AG08395 (cell line): ENCODE data around the gene BCLAF3.

Source experiments
- DNase-seq: peaks from one replicate; pipeline ENCODE4 v3.0.0; 2012; ENCODE audit warnings: mixed read lengths, low spot score

BCLAF3 gene

DNA sequence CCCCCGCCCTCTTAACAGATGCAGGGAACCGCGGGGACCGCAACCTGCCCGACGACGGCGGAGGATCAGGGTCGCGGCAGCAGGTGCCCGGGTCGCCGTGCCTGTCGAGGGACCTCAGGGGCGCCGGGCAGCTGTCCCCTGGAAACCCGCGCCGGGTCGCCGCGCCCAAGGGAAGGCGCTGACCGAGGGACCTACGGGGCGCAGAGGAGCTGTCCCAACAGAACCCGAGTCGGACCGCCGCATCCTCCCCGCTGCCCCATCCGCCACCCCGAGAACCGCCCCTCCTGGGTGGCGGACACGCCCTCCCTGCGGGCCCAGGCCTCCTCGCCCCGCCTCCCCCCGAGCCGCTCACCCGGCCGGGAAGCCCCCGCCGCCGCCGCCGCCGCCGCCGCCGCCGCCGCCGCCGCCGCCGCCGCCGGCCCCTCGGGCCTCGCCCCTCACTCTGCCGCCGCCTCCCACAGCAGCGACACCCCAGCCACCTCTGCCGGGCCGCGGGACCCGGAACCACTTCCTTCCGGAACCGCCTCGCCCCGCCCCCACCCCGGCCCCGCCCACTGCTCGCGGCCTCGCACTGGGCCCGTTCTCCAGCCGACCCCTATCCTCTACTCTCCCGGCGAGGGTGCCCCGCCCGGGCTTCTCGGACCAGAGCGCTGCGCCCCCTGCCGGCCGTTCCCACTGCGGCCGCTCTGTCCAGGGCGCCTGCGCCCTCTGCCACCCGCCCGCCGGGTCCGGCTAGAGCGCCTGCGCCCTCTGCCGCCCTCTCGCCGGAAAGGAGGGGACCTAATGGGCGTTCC lies at the start of gene BCLAF3:
BCLAF3 (minus strand) TSS at position 506 of the 794 bp plus-strand sequence. CDS start 20,797 bp downstream, outside the sequence.
- DNase-seq, result peak; percentile 95

DNA sequence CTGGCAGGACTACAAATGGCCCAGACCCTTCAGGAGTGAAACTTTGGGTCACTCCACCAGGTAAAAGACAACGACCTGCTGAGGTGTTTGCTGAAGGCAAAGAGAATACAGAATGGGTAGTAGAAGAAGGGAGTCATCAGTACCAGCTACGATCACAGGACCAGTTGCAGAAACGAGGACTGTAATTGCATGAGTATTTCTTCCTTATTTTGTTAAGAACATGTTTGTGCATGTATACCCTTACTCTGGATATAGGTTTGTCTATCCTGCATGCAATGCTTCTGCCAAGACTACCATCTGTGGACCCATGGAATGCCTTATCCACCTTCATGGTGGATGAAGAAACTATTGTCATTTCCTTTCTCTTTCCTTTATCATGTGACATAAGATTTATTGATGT lies 48.1 kb upstream of the BCLAF3 start:
- DNase-seq, result no peak

DNA sequence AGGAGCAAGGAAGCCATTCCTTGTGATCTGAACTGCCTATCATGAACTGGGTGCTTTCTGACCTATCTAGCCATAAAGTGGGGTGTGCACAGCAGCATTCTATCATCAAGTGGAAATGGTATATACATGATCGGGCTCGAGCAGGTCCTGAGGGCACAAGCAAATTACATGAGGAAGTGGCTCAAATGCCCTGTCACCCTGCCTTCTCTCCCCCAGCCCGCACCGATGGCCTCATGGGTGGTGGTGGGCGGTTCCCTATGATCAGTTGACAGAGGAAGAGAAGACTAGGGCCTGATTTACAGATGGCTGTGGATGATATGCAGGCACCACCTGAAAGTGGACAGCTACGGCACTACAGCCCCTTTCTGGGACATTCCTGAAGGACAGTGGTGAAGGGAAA lies 46.3 kb upstream of the BCLAF3 start:
- DNase-seq, result no peak

DNA sequence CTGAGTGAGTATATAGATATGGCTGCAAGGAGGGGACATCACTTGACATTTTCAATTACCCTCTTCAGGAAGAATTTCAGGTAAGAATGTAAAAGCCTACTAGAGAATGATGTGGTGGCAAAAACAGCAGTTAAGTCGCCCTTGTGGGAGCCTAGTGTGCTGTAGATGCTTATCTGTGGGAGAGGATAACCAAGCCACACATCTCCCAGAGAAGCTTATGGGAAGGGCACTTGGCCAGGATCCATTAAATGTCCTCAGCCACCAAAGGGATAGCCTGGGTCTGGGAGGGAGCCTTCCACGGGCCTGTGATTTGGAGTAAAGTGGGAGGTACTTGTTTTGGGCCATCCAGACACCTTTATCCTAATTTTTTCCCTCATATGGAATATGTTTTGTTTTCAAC lies 41.3 kb upstream of the BCLAF3 start:
- no peak for DNase-seq

DNA sequence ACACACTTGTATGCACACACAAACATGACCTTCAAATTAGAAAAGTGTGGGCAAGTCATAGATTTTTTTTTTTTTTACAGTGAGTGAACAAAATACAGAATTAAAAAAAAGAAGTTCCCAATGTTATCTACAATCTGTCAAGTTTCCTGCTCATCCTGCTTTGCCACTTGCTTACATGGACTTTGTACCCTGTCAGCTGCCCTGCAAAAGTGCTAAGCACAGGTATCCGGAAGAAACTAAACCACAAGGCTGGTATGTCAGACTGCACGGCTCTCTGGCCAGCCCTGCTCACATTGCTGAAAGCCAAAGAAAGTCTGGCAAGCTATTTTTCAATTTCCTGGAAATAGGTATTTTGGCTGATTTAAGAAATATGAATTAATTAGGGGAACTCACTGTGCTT lies 38.9 kb upstream of the BCLAF3 start:
- DNase-seq, result no peak

DNA sequence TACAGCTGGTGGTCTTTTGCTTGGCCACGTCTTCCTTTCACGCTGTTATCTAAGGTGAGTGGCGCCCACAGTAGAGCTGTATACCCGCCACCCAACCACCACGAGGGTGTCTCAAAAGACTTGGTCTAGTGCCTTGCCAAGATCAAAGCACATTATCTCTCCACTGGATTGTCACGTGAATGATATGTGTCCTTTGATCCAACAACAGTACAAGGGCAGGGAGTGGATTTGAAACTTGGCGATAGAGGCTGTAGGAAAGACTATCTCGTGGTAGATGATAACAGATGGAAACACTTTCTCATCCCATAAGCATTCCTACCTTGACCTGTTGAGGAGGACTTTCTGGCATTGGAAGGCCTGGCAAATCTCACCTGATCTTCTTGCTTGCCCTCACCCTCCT lies 37.7 kb upstream of the BCLAF3 start:
- no peak for DNase-seq

DNA sequence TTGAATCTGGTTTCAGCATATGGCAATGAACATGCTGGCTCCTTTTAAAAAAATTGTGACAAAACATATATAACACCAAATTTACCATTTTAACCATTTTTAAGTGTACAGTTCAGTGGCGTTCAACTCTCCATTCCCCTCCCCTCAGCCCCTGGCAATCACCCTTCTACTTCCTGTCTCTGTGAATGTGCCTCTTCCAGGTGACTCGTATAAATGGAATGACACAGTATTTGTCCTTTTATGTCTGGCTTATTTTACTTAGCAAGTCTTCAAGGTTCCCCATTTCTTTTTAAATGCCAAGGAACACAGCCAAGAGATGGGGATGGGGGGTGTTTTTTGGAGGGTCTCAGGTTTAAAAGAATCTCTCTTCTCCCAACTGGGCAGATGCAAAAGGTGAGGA lies 35.4 kb upstream of the BCLAF3 start:
- DNase-seq, result no peak

DNA sequence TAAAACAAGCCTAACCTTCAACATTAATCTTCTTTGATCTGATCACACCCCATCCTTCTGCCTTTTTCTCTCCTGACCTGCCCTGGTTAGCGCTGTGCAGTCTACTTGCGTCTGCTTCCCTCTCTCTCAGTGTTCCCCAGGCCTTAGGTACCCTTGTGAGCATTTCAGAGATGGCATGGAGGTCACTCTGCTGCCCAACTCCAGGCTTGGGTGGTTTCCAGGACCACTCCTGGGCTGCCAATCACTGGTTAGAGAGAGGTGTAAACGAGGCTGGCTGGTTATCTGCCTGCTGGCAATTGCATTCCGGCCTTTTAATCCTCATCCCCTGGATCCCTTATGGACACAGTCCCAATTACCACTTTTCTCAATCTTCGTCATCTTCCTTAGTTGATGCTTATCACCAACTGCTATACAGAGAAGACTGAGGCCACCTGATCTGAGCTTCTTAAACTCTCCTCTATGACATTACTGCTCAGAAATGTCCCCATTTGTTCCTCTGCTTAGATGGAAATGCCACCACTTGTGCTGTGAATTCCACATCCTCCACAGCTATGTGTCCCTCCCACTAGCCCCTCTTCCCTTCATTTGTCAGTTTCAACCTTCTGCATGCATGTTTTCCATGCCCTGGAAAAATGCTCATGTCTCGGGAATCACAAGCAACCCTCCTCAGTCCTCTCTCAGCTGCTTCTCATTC lies 29.0 kb upstream of the BCLAF3 start:
- DNase-seq, result no peak

DNA sequence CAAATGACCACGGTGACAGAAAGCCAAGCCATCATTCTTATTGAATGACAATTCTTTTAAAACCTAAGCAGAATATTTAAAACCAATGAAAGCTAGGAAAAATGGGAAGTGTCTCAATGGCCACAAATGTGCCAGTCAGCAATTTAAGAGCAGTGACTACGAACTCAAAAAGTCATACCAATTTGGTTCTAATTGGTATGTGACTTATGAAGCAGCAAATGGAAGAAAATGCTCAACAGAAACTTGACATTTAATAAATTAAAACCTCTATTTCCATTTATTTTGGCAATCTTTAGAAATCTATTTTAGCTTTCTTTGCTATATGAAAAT lies 25.7 kb upstream of the BCLAF3 start:
- no peak for DNase-seq

DNA sequence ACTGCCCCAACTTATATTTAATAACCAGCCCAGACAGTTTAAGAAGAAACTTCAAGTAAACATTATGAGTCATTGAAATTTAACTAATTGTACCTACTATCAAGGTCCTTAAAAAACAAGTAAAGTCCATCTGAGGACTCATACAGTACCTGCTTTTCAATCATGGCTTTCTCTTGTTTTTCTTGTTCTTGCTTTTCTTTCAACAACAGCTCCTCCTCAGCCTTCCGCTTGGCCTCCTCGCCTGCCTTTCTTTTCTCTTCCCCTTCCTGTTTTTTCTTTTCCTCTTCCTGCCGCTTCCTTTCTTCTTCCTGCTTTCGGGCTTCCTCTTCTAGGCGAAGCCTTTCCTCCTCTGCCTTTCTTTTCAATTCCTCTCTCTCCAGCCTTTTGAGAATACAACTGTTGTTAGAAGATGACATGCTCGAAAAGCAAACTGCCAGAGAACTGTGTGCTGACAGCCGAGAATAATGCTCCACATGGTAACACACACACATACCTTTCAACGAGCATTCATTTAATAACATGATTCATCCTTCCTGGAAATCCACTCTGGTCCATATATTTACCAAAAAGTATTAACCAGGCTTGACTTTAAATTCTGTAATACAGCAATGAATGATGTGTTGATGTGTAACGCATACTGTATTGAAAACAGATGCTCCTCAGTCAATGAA lies 25.2 kb upstream of the BCLAF3 start:
- DNase-seq, result peak; percentile 38

DNA sequence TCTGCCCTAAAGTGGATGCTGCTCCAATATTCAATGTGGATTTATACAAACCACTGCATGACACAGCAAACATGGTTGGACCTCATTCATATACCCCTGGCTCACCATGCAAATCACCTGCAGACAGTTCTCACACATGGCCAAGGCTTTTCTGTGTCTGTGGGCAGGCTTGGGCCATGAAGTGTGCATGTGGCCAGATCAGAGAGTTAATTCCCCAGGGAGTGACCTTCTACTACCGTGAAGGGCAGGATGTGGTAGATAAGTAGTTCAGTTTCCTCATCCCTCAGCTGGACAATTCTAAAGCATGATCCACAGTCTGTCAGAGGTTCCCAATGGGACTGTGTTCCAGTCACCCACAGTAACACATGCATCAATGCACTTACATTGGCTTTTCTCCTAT lies 24.6 kb upstream of the BCLAF3 start:
- DNase-seq, result no peak

DNA sequence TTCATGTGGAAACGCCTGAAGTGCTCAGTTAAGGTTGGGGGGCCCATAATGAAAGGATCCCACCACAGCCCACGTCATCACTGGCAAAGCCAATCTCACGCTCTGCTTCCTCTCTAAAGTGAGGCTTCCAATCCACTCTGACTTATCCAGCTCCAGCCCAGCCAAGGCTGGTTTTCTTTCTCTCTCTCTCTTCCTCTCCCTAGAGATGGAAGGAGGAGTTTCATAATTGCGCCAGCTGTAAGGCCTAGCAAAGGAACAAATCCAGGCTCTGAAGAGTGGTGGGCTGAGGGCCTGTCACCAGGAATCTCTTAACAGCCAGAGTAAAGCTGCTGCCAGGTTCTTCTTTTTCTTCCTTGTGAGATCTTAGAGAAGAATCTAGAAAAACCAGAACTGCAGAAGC lies 20.7 kb upstream of the BCLAF3 start:
- DNase-seq, result no peak

DNA sequence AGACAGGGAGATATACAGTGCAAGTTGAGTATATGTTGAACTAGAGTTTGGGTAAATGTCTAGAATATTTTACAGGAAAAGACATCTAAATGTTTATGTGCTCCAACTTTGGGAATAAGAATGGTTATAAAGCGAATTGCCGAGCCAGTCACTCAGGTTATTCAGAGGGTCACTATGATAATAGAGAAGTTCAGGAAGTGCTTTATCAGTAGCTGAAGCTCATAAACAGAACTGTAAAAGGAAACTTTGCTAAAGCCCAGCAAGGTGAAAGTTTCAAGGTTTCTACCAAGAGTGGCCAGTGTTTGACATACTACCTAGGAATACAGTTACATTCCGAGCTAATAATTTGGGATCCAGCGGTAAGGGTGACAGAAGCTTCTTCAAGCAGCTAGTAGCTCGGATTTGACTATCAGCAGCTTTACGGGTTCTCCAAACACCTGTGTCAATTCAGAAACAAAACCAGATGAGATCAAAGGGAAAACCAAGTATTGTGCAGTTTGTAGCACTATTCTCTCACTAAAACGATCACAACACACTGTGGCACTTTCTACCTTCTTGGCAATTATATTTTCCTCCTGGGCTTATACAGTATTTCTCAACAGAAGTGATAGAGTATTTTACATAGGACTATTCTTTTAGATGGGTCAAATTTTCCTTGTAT lies 17.2 kb upstream of the BCLAF3 start:
- DNase-seq, result no peak

DNA sequence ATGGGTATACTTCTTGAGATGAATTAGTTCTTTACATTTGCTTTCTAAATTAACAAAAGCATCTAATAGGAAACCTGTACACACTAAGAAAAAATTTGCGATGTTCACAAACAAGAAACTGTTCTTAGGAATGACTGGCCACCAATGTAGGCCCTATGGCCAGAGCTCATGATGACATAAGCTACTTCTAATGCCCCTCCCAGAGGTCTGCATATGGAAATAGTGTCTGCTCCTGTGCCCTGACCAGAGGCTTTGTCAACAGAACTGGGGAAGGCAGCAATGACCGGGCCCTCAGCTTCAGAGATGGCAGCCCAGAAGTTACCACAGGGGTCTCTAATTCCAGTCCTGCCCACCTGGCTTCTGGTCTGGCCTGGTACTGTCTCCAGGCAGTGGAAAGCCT lies 15.0 kb upstream of the BCLAF3 start:
- no peak for DNase-seq

DNA sequence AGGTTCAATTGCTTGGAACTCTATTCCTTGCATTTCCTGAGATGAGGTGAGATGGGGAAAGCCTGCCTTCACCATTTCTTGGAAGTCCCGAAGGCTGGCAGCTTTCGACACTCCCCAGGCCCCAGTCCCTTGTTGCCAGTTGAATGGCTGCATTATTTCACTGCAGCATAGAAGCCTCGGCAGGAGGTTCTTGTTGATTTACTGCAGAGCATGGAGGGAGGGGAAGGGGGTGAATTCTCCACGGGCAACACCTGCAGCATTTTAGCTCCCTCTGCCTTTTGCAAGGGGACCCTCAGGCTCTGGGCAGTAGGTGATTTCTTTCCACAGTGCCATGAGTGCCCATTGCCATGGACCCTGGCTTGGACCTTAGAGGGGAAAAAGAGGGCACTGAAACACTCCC lies 10.7 kb upstream of the BCLAF3 start:
- DNase-seq, result no peak

DNA sequence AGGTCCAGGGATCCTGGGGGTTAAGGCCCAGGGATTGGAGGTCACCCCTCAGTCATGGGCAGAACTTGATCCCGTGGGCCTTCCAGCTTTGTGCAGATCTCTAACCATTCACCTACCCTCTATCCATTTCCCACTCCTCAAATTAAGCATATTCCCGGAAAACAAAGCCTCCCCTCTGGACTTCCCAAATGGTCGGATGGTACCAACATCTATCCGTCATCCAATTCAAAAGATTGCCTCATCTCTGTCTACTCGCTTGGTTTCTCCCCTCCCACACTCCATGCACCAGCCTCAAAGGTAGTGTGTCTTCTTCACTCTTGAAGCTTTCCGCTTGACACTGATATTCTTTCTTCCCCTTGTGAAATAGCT lies 473 bp upstream of the BCLAF3 start:
- no peak for DNase-seq

DNA sequence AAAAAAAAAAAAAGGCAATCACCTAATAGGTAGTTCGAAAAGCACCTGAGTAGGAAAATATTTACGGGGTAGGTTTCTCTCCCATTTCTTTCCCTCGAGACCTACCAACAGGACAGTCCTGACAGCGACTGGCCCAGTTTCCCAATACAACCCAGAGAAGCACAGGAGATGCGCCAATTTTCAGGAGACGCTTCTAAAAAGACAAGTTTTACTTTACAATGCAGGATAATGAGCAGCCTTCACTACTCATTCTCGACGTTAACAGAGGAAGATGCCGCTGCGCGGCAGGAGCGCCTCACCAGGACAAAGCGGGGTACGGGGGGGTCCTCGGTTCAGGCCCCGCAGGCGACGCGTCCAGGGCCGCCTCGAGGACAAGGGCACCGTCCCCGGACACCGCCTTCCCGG lies 708 bp downstream of the BCLAF3 start:
- DNase-seq, result peak; percentile 8

DNA sequence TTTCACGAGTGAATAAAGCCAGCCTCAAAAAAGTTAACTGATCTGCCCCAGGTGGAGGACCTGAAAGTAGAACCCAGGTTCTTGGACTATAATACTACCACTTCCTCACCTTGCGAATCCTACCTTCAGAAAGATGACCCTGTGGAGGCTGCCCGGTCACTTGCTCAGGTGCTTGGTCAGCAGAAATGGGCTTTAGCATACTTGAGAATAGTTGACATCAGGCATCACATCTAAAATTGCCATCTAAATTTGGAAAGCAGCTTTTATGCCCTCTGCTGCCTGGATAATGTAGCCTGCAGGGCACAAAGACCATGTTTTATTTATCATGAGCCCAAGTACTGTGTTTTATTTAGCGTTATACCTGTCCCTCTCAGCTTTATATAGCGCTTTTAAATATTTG lies 3.0 kb downstream of the BCLAF3 start:
- no peak for DNase-seq

DNA sequence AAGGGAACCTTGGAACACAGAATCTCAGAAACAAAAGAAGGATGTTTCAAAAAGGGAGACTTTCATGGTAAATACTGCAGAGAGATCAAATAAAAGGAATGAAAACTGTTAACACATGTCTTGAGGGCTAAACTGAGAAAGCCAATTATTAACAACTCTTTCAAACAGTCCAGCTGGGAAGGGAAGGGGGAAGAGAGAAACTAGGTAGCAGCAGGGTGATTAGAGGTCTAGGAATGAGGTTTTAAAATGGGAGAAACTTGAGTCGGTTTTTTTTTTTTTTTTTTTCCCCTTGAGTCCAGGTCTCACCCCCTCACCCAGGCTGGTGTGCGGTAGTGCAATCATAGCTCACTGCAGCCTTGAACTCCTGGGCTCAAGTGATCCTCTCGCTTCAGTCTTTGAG lies 4.3 kb downstream of the BCLAF3 start:
- no peak for DNase-seq

DNA sequence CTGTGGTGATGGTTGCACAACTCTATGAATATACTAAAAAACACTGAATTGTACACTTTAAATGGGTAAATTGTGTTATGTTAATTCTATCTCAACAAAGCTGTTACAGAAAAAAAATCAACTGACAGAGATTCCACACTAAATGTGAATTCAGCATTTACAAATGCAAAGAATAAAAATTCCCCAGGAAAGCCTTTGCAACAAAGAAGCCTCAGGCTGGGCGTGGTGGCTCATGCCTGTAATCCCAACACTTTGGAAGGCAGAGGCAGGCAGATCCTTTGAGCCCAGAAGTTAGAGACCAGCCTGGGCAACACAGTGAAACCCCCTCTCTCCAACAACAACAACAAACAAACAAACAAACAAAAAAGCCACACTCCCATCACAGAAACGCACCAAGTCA lies 8.9 kb downstream of the BCLAF3 start:
- DNase-seq, result no peak

DNA sequence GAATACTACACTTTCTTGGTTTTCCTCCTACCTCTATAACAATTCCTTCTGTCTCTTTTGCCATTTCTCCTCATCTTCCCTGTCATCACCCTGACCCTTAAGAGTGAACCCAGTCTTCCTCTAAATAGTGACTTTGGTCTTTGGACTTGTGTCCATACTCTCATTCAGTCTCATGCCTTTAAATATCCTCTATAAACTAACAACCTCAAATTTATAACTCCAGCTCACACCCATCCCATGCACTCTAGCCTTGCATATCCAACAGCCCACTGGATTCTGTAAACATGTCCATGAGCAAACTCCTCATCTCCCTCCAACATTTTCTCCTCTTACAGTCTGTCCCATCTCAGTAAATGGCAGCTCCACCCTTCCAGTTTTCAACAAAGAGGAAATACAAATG lies 15.0 kb downstream of the BCLAF3 start:
- DNase-seq, result no peak

DNA sequence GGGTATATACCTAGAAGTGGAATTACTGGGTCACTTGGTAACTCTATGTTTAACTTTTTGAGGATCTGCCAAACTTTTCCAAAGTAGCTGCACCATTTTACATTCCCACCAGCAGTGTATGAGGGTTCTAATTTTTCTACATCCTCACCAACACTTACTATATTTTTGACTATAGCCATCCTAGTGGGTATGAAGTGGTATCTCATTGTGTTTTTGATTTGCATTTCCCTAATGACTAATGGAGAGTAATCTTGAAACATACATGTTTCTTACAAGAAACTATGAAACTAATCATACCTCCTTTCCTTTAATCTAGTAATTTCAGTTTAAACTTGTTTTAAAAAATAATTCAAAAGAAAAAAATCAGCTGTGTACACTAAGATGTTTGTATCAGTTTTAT lies 17.9 kb downstream of the BCLAF3 start:
- no peak for DNase-seq

DNA sequence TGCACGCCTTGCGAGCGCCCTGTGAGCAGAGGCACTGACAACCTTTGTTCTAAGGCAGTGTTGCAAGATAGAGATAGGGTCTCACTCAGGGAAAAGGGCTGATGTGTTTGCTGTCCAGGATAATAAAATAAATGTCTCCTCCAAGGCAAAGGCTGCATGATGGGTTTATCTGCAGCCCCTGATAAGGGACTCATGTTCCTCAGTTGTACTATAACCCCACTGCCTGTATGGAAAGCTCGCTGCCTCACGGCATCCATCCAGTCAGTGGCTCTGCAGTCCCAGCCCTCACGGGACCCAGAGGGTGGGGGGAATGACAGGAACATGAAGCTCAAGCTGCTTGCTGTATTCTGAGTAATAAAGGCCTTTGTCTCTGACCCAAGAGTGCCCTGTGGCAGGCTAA lies 22.6 kb downstream of the BCLAF3 start:
- no peak for DNase-seq
